HepG2 (cell line): Measurements from ENCODE around the gene FBLIM1. TPM values are rescaled to one million over a fixed set of nuclear protein-coding genes. Genes with fewer than 3 reads are reported as not detected.

Experiments used
- ATAC-seq: fragments of 200-7000 bp; cut with Tn5 transposase; 3 replicates; pipeline ENCODE4 v1.9.1; 2020; ENCODE audit warnings: mild to moderate bottlenecking, moderate library complexity
- BruUV-seq: library from RNA; stranded (reverse); fragments of 400-500 nt; replicated peaks from 2 replicates; lab custom pipeline; 2021; lab: Mats Ljungman, UMichigan
- CTCF ChIA-PET: fragments of 300-600 bp; formaldehyde crosslinking; extraction: SDS; loops from one replicate; lab custom pipeline; 2021; ENCODE audit warnings: low total read pairs, inconsistent platforms, low intra/inter-chr PET ratio; lab: Yijun Ruan, JAX
- POLR2A ChIA-PET: fragments of 350-600 bp; sonication (Branson Sonifier 250); formaldehyde crosslinking; loops from one replicate; lab custom pipeline; 2020; ENCODE audit warnings: antibody characterized with exemption, inconsistent platforms; lab: Yijun Ruan, JAX
- DNase-seq: peaks from one replicate; pipeline ENCODE4 v3.0.0-alpha.2; 2015; ENCODE audit warnings: low spot score
- FAIRE-seq: peaks from 3 replicates; lab custom pipeline; 2011; peaks lifted over from hg19 to GRCh38; lab: Jason Lieb, UNC
- H2AFZ ChIP-seq: one replicate; pipeline ENCODE4 v1.6.1; 2011; ENCODE audit warnings: low read length, inconsistent platforms
- H3K27ac ChIP-seq: fragments of 300-600 bp; 3 replicates; pipeline ENCODE4 v1.8.0; 2011; ENCODE audit warnings: mixed run types, mild to moderate bottlenecking, mixed read lengths, low read length, inconsistent platforms; ENCODE audit not compliant: insufficient read depth; ENCODE audit errors: extremely low read length
- H3K27me3 ChIP-seq, 2 experiments: fragments of 200-600 bp in 1 of 2; 2 replicates in 1 of 2; 3 replicates in 1 of 2; pipeline versions ENCODE4 v1.6.0 to v1.8.0; 2011; ENCODE audit warnings: low read length in 2 of 2, mild to moderate bottlenecking in 2 of 2, moderate library complexity in 2 of 2, inconsistent platforms in 1 of 2; ENCODE audit not compliant: insufficient read depth in 2 of 2, control insufficient read depth in 1 of 2
- H3K36me3 ChIP-seq, 2 experiments: fragments of 200-600 bp in 1 of 2; replicated peaks in 1 of 2; 2 replicates in 1 of 2; 3 replicates in 1 of 2; pipeline versions ENCODE4 v1.5.1 to v1.8.0; 2011; ENCODE audit warnings: low read length in 2 of 2, inconsistent platforms in 1 of 2; ENCODE audit not compliant: insufficient read depth in 2 of 2, control insufficient read depth in 1 of 2
- H3K4me1 ChIP-seq: 2 replicates; pipeline ENCODE4 v1.5.1; 2012; ENCODE audit warnings: low read length, inconsistent platforms; ENCODE audit not compliant: insufficient read depth
- H3K4me2 ChIP-seq: 2 replicates; pipeline ENCODE4 v1.6.0; 2011; ENCODE audit warnings: low read depth, low read length, inconsistent platforms
- H3K4me3 ChIP-seq, 3 experiments: fragments of 200-600 bp in 1 of 3; sonication (generic), shearing (Covaris generic) in 1 of 3; replicated peaks in 1 of 3; 2 replicates each; pipeline ENCODE4 v1.5.1; 2011 to 2016; ENCODE audit warnings: low read length in 3 of 3, inconsistent platforms in 2 of 3, low read depth in 2 of 3, mild to moderate bottlenecking in 2 of 3, control low read depth in 1 of 3, mixed read lengths in 1 of 3; ENCODE audit not compliant: insufficient read depth in 1 of 3
- H3K79me2 ChIP-seq: one replicate; pipeline ENCODE4 v1.6.1; 2011; ENCODE audit warnings: low read length, inconsistent platforms; ENCODE audit not compliant: insufficient read depth
- H3K9ac ChIP-seq: 2 replicates; pipeline ENCODE4 v1.6.0; 2011; ENCODE audit warnings: mild to moderate bottlenecking, low read depth, low read length, inconsistent platforms; ENCODE audit not compliant: insufficient read depth
- H3K9me3 ChIP-seq: 2 replicates; pipeline ENCODE4 v1.5.1; 2012; ENCODE audit warnings: mild to moderate bottlenecking, low read length
- H4K20me1 ChIP-seq: 2 replicates; pipeline ENCODE4 v1.6.0; 2011; ENCODE audit warnings: inconsistent platforms, mild to moderate bottlenecking, low read length, moderate library complexity; ENCODE audit not compliant: insufficient read depth
- CREBL2 ChIP-seq: sonication (generic); formaldehyde crosslinking; IDR thresholded peaks from 2 replicates; pipeline ENCODE4 v1.8.1; 2023; ENCODE audit warnings: missing genetic modification reagents, mild to moderate bottlenecking, borderline replicate concordance
- HDAC1 ChIP-seq: sonication (generic); formaldehyde crosslinking; IDR thresholded peaks from 2 replicates; pipeline ENCODE4 v1.5.1; 2020; ENCODE audit warnings: mild to moderate bottlenecking, missing genetic modification reagents
- MTA3 ChIP-seq: sonication (generic); formaldehyde crosslinking; IDR thresholded peaks from 2 replicates; pipeline ENCODE4 v1.4.0; 2020; ENCODE audit warnings: missing genetic modification reagents
- NR2F1 ChIP-seq, 2 experiments: fragments of 450-650 bp in 1 of 2; formaldehyde crosslinking in 1 of 2; IDR thresholded peaks; 2 replicates each; pipeline versions ENCODE4 v1.5.0 to v1.6.1; 2016 to 2020; ENCODE audit warnings: mild to moderate bottlenecking in 1 of 2, missing compliant biosample characterization in 1 of 2, missing genetic modification reagents in 1 of 2, moderate library complexity in 1 of 2
- TAF1 ChIP-seq: sonication (generic); formaldehyde crosslinking; IDR thresholded peaks from 2 replicates; pipeline ENCODE4 v1.4.0; 2020; ENCODE audit warnings: missing genetic modification reagents
- TRAFD1 ChIP-seq: sonication (generic); formaldehyde crosslinking; IDR thresholded peaks from 2 replicates; pipeline ENCODE4 v1.5.1; 2020; ENCODE audit warnings: missing genetic modification reagents, mild to moderate bottlenecking, borderline replicate concordance
- U2AF1 ChIP-seq: fragments of 200-400 bp; formaldehyde crosslinking; optimal IDR thresholded peaks from 2 replicates; pipeline ENCODE3; 2017; ENCODE audit warnings: mild to moderate bottlenecking, low read depth, low read length
- ZBTB37 ChIP-seq: sonication (generic); formaldehyde crosslinking; IDR thresholded peaks from 2 replicates; pipeline ENCODE4 v1.4.0; 2020; ENCODE audit warnings: mild to moderate bottlenecking, missing genetic modification reagents
- ZNF629 ChIP-seq: sonication (generic); formaldehyde crosslinking; conservative IDR thresholded peaks from 2 replicates; pipeline ENCODE4 v1.5.0; 2020; ENCODE audit warnings: missing genetic modification reagents
- ZNF850 ChIP-seq: sonication (generic); formaldehyde crosslinking; conservative IDR thresholded peaks from 2 replicates; pipeline ENCODE4 v1.9.0; 2021; ENCODE audit warnings: mild to moderate bottlenecking, missing genetic modification reagents
- WGBS: methylation state at CpG from one replicate; pipeline ENCODE4 v1.1.6; 2017; ENCODE audit warnings: low lambda C conversion rate; 5-methylcytosine and 5-hydroxymethylcytosine counted together
- in situ Hi-C: cut with HindIII; loops from 2 replicates; pipeline ENCODE4 v1.10.0; 2017; ENCODE audit warnings: low pct_unique_long_range_greater_than_20kb; ENCODE audit not compliant: extremely low pct_ligation_motif_present
- intact Hi-C: fragments of 100-400 bp; cut with micrococcal nuclease; formaldehyde crosslinking; loops from one replicate; pipeline ENCODE4 v1.10.0; 2022; ENCODE audit not compliant: unreplicated experiment
- polyA plus RNA-seq, 8 experiments: library from polyadenylated mRNA; depleted of rRNA in 3 of 8; stranded (reverse) in 7 of 8; unstranded in 1 of 8; fragments of >200 nt; fragmentation: Illumina TruSeq in 4 of 8; extraction: Trizol in 4 of 8; gene quantifications; 2 replicates each; pipeline versions ENCODE4 v1.2.1 to v1.2.3, GENCODE V29; 2011 to 2016; ENCODE audit warnings: low read depth in 4 of 8, missing spikeins in 1 of 8, mixed read lengths in 1 of 8; ENCODE audit not compliant: insufficient read depth in 1 of 8
- total RNA-seq, 5 experiments: library from RNA; depleted of rRNA; stranded (reverse); fragments of >200 nt; fragmentation: Illumina TruSeq; extraction: Trizol; gene quantifications; 2 replicates each; pipeline ENCODE4 v1.2.3, GENCODE V29; 2016; ENCODE audit warnings: low read depth in 1 of 5

The FBLIM1 gene
- total and polyA plus RNA-seq, 2 of the 13 experiments (the other 11 are each of a cell fraction or from before 2014, with no cell fraction given), result 10.6 to 23.0 TPM

GRCh38 chr1:15770313-15770962, 11.8 kb downstream of the FBLIM1 start:
- H3K4me1 ChIP-seq, result 0 out of 2 replicates have a peak, but pooled peaks cover 6% of the 10 kb centered on the region
- H4K20me1 ChIP-seq, result no peaks in the 10 kb centered on the region
- no peaks in the 10 kb centered on the region for H3K9me3 ChIP-seq
- H3K36me3 ChIP-seq, result peaks cover 4 to 6% of the 10 kb centered on the region in 2 experiments; a peak in 3 of 5 replicates
- H2AFZ ChIP-seq, result no peak overlapping the region
- CTCF ChIA-PET, result no interaction called here
- WGBS, result 72% methylated on average over 7 of the region's 14 CpGs
- intact Hi-C loops (no loop called here), in situ Hi-C loops (no loop called here)
- H3K79me2 ChIP-seq, result no peaks in the 10 kb centered on the region
- no peaks in the 10 kb centered on the region for H3K27me3 ChIP-seq
- H3K27ac ChIP-seq, result no peak overlapping the region
- no peak overlapping the region for H3K9ac ChIP-seq
- no TSS peak for BruUV-seq
- no peak overlapping the region for H3K4me2 ChIP-seq
- TF ChIP-seq NR2F1 (CRISPR knock-in tag; IDR thresholded peaks at IDR 0.05) (no peak), ZNF629 (peak; percentile 85)
- DNase-seq (no peak), ATAC-seq (no peak), FAIRE-seq (no peak)
- POLR2A ChIA-PET, result no interaction called here
- no peak overlapping the region for H3K4me3 ChIP-seq

- H3K4me2 ChIP-seq, result no peak overlapping the region
- intact Hi-C loops (no loop called here), in situ Hi-C loops (no loop called here)
- H2AFZ ChIP-seq, result no peak overlapping the region
- no peak for ATAC-seq
- H3K9me3 ChIP-seq, result no peaks in the 10 kb centered on the region
- no TSS peak for BruUV-seq
- H3K9ac ChIP-seq, result no peak overlapping the region
- POLR2A ChIA-PET, result interaction anchor here (1.0 kb wide), 1 partner anchor 8 kb away, joined by 3 read pairs; no protein-coding TSS in a partner anchor
- DNase-seq, result no peak
- H3K27me3 ChIP-seq, result no peaks in the 10 kb centered on the region
- no peaks in the 10 kb centered on the region for H4K20me1 ChIP-seq
- H3K4me1 ChIP-seq, result 0 out of 2 replicates have a peak, but pooled peaks cover 6% of the 10 kb centered on the region
- no peak for FAIRE-seq
- WGBS, result 87% methylated on average over 6 of the region's 6 CpGs
- H3K79me2 ChIP-seq, result no peaks in the 10 kb centered on the region
- CTCF ChIA-PET, result no interaction called here
- H3K27ac ChIP-seq, result no peak overlapping the region
- H3K4me3 ChIP-seq, result no peak overlapping the region
- H3K36me3 ChIP-seq, result peaks cover 4 to 6% of the 10 kb centered on the region in 2 experiments; a peak in 3 of 5 replicates
- TF ChIP-seq TRAFD1 (CRISPR knock-in tag) (no peak), CREBL2 (CRISPR knock-in tag) (no peak), HDAC1 (CRISPR knock-in tag) (no peak), ZBTB37 (CRISPR knock-in tag) (no peak), TAF1 (CRISPR knock-in tag) (no peak), ZNF850 (CRISPR knock-in tag) (no peak), MTA3 (CRISPR knock-in tag) (no peak), U2AF1 (no peak)
Measured at GRCh38 chr1:15771836-15772515, 13.4 kb downstream of the FBLIM1 start.
